Measurements from ENCODE around the gene ICE2.
A peak's percentile ranks its signal among the peaks of the same experiment; 100 is the strongest.

ICE2 gene

DNA sequence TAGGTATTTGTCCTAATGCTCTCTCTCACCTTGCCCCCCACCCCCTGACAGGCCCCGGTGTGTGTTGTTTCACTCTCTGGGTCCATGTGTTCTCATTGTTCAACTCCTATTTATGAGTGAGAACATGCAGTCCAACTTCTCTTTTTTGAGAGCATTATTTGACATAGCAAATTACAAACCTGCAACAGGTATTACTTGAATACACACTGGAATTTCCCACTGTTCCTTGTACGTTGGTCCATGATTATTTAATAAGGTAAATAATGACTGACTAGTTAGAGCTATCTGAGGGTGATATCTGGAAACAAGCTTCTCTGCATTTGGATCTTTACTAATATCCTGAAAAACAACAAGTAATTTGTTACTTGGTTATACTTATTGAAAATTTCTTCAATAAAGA lies 24.1 kb downstream of the ICE2 start:
- intact Hi-C loops (cut with DNase I): no loop called here
- no peak for DNase-seq

DNA sequence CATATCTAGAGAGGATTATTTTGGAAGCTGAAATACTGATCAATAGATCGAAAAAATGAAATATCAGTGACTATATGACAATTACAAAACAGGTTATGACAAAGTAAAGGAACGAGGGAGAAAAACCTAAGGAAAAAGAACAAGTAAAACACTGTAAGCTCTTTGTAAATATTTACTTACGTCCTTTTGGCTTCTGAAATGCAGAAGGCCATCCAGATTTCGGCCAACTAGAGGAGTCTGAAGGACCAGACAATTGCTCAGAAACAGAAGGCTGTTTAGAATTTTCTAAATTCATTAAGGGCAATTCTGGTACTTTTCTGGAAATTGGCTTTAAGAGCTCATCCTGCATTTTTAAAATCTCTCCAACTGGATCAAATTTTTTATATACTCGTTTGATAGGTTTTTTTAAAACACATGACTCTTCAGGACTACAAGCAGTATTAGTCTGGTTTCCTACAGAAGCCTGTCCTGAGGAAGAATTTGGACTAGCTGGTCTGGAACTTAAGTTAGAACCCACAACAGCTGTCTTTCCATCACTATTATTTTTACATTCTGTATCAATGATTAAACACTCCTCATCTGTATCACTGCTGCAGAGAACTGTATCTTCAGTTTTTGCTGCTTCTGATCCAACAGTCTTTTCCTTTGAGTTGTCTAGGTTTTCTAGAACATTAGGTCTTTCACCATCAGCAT lies 30.1 kb downstream of the ICE2 start:
- intact Hi-C loops (cut with DNase I): no loop called here
- DNase-seq: no peak

DNA sequence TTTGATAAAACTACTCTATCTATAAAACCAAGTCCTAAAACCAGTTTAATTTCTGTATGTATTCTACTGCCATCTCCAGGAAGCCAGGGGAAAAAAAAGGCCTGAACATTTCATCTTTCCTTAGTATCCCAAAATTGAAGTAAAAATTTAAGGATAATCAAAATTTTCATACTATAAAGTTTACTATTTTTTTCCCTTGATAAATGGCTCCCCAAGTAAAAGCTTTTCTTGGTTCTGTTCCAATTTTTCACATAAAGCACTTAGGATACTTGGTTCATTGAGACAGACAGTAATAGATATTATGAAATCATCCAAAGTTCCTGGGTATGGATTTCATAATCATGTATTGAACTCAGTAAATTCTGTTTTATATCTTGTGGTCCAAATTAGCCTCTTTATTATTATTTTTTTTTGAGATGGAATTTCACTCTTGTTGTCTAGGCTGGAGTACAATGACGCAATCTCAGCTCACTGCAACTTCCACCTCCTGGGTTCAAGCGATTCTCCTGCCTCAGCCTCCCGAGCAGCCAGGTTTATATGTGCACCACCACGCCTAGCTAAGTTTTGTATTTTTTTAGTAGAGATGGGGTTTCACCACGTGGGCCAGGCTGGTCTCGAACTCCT lies 34.5 kb downstream of the ICE2 start:
- DNase-seq: peak in 1 of 10 donors; percentile 66
- intact Hi-C loops (cut with DNase I): loop anchor here (5.0 kb wide), 1 partner anchor 87 kb away; no protein-coding TSS in a partner anchor

DNA sequence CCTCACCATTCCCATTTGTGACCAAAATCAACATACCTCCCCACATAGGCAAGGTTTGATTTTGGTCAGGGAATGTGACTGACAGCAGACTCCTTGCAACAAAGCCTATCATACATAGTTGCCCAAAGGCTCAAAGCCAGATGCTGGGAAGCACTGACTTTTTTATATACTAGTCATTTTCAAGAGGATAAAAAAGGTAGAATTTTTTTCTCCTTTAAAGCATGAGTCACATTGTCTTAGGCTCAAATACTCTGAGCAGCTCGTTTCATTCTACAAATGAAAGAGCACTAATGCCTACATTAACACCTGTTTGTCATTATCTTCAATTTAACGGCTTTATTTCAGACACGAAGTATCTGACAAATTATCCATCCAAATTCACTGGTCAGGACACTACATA lies 36.2 kb downstream of the ICE2 start:
- no peak for DNase-seq
- intact Hi-C loops (cut with DNase I): loop anchor here (5.0 kb wide), 1 partner anchor 85 kb away; no protein-coding TSS in a partner anchor

DNA sequence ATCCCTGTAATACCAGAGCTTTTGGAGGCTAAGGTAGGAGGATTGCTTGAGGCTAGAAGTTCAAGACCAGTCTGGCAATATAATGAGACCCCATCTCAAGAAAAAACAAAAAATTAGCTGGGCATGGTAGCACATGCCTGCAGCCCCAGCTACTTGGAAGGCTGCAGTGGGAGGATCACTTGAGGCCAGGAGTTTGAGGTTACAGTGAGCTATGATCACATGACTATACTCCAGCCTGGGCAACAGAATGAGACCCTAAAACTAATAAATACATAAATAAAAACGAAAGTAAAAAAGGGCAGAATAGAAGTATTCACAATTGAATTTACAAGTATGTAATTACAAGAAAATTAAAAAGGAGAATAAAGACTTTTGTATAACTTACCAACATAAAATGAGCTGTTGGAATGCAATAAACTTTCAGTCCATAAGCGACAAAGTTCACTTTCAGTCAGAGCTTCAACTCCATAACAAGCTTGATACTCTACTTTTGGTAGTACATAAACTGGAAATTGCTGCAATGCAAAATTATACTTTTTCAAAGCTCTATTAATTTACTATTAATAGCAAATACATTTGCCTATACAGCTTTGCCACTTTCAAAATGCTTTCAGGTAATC lies 36.8 kb downstream of the ICE2 start:
- no peak for DNase-seq
- intact Hi-C loops (cut with DNase I): loop anchor here (5.0 kb wide), 1 partner anchor 85 kb away; no protein-coding TSS in a partner anchor

DNA sequence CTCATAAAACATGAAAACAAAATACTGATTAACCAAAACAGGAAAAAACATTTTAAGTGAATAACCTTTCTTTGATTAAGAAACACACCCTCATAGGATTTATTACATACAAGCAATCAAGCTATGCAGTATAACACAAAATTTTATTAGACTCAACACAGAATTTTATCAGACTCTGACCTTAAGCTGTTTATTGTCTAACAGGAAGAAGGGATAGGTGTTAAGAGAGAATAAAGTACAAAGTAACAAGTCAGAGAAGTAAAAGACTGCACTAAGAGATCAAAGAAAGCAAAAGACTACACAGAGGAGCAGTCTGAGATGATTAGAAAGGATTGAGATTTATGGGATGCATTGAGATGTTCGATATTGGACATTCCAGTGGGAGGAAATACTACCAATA lies 37.6 kb downstream of the ICE2 start:
- intact Hi-C loops (cut with DNase I): loop anchor here (5.0 kb wide), 1 partner anchor 84 kb away; no protein-coding TSS in a partner anchor
- no peak for DNase-seq

DNA sequence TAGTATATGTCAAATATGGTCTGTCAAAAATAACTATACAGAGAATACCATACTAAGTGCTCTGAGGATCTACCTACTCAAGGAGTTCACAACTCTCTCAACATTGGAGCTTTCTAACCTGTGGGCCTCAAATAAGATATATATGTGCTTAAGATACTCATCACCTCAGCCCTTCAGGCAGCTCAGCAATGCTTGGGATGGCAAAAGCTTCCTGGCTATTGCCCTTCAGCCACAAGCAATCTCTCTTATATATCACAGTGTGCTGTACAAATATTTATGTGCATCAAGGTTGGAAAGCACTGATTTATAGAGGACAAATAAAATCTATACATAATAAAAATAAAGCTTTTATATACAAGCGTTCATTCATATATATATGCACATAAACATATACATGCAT lies 40.3 kb downstream of the ICE2 start:
- no peak for DNase-seq
- intact Hi-C loops (cut with DNase I): no loop called here

DNA sequence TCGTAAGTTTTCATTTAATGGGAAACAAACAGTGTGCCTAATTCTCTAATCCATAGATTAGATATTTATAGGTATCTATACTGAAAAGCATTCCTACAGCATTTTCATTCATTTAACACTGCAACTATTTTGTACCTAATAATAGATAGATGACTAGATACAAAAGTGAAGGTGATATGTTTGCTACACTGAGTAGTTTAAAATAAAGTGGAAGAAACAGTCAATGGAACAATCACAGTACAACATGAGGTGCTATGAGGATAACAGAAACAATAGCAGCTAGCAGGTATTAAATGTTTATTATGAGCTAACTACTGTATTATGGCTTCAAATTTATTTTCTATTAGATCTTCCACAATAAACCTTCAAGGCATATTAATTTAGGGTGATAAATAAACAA lies 50.0 kb downstream of the ICE2 start:
- no peak for DNase-seq
- intact Hi-C loops (cut with DNase I): no loop called here

DNA sequence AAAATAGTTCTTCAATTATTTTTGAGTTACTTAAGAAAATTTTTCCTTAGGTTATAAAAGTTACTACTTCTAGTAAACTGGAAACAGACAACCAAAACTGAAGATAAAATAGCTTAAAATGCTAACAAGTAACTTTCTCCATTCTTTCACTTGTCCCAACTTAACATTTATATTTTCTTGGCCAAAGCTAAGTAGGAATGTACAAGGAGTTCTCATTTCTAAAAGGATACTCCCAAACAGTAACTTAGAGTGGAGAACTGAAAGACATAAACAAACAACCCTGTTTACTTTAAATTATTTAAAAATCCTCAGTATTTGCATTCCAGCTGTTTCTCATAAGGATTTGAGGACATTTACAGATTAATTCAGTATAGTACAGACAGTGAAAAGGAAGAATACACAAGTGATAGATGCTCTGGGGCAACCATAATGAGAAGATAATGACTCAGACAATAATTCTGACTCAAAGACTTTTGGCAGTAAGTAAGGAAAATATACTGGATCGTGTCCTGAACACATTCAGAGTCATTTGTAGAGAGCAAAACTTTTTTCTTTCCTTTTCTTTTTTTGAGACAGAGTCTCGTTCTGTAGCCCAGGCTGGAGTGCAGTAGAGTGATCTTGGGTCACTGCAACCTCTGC lies 52.0 kb downstream of the ICE2 start:
- intact Hi-C loops (cut with DNase I): no loop called here
- no peak for DNase-seq

DNA sequence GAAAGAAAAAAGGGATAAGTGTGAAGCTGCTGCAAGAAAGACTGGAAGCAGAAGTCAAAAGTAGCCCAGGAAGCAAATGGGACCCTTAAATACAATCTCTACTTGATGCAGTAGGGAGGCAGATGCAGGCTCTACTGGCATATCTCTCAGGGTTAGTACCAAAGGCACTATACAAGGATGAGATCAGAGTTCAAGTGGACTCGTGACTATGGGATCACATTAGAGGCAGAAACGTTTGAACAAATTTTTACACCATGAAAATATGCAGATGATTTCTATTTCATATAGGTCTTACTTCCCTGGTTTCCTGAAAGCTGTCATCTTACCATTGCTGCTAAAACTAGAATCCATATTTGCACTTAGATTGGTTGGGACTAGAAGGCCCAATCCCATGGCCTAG lies 53.5 kb downstream of the ICE2 start:
- intact Hi-C loops (cut with DNase I): no loop called here
- no peak for DNase-seq

DNA sequence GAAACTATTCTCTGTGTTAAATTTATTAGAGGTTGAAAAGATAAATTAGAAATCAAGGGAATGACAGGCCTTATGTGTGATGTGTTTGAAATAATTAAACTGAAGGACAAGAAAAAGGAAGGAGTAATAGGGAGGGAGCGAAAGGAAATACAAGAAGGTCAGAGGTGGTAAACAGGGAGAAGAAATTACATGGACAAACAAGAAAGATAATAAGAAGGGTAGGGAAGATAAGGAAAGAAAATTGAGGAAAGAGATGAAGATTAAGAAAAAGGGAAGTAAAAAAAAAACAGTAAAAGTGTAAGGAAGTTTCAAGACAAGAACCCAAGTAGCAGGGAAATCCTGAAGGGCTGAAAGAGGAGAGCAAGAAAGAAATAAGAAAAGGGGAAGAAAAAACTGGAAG lies 54.9 kb downstream of the ICE2 start:
- intact Hi-C loops (cut with DNase I): no loop called here

DNA sequence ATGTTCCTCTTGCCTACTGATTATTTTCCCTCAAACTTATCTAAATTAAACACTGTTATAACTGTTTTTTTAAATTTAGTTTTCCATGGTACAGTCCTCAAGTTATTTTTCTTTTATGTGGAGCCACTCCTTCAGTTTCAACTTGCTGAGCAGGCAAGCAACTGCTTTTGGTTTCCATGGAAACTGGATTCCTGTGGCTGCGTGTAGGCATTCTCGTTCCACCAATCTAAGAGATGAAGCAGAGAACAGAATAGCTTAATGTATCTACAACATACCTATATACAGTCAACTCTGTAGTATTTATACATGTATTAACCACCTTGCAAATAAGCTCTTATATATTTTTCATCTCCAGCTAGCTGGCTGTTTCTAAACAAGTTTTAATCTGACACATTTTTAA lies 55.4 kb downstream of the ICE2 start:
- intact Hi-C loops (cut with DNase I): no loop called here
- peak in 2 of 10 donors; percentile 10 to 22 for DNase-seq

More for the DNA sequence above, 54.9 kb downstream of the ICE2 start:
- no peak for DNase-seq

DNA sequence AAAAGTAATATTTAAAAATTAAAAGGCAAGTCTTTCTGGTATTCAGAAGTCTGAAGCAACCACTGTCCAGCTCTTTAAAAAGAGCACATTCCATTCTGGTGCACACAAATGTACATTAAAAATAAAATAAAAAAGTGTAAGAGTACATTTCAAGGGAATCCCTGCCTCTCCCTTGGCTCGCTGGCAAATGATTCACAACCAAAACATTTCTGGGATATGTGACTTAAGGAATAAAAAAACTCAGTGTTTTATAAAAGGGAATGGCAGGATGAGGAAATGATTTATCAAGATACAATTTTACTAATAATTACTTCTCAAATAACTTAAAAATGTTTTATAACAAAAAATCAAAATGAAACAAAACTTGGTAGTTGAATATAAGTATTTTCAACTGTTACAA lies 57.4 kb downstream of the ICE2 start:
- no peak for DNase-seq
- intact Hi-C loops (cut with DNase I): no loop called here

DNA sequence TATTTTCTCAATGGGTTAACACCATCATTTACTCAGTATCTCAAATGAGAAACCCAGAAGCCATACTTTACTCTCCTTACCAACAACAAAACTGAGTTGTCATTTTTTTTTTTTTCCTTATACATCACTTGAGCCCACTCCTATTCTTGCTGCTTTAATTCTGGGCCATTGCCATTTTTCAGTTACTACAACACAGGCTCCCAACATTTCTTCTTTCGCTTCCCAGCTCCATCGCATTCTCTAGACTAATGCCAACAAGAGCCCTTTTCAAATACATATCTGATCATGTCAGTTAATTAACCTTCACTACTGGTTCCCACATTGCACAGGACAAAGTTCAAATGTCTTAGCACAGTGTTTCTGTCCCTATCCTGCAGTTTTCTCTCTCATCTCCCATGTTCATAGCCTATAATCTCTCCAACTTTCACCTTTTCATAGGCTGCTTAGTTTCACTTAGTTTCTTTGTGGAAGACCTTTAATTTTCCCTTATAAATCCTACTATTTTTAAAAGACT lies 58.7 kb downstream of the ICE2 start:
- DNase-seq: no peak
- intact Hi-C loops (cut with DNase I): no loop called here

DNA sequence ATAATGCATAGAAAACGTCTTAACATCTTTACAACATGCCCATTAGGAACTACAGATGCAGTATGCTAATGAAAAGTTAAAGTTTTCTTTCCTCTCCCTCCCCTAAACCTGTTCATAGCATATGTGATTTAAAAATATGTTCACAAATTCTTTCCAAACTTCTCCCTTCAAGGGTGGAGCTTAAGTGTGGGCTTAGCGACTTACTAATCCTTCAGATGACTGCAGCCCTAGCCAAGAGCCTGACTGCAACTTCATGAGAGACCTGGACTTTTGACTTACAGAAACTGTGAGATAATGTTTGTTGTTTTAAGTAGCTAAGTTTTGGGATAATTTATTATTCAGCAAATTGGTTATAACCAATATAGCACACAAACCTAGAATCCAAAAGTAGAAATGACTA lies 59.2 kb downstream of the ICE2 start:
- DNase-seq: no peak
- intact Hi-C loops (cut with DNase I): no loop called here

DNA sequence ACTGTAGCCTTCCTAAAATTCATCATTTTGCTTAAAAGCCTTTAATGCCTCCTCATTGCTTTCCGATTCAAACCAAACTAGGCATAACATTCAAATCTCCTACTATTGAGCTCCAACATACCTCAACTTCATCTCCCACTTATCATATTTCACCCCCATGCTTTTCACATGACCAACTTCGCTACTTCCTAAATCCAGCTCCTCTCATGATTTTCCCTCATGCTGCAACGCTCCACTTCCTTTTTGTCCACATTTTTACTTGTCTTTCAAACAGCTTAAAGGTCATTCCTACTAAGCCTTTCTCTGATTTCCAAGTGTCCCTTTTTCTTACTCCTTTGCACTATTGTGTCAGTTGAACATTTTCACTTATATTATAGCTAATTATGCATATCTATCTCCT lies 60.8 kb downstream of the ICE2 start:
- intact Hi-C loops (cut with DNase I): no loop called here
- no peak for DNase-seq

DNA sequence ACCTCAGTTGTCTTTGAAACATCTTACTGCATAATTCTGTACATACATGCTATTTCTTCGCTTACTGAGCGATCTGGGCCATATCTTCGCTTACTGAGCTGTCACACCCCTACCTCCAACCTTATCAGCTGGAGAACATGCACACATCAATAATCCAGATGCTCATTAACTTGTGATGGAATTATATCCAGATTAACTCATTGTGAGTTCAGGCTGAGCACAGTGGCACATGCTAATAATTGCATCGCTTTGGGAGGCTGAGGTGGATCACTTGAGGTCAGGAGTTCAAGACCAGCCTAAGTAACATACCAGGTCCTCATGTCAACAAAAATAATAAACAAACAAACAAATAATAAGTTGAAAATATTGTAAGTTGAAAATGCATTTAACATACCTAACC lies 61.8 kb downstream of the ICE2 start:
- intact Hi-C loops (cut with DNase I): no loop called here

DNA sequence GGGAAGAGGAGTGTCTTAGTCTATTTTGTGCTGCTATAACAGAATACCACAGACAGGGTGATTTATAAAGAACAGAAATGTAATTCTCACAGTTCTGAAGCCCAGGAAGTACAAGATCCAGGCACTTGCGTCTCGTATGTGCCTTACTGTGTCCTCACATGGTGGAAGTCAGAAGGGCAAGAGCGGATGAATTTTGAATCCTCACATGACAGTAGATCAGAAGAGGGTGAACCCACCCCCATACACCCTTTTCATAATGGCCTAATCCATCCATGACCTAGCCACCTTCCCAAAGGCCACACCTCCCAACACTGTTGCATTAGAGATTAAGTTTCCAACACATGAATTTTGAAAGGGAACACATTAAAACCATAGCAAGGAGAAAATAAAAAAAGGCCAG lies 62.5 kb downstream of the ICE2 start:
- intact Hi-C loops (cut with DNase I): no loop called here
- DNase-seq: no peak

More for the DNA sequence above, 61.8 kb downstream of the ICE2 start:
- DNase-seq: no peak

DNA sequence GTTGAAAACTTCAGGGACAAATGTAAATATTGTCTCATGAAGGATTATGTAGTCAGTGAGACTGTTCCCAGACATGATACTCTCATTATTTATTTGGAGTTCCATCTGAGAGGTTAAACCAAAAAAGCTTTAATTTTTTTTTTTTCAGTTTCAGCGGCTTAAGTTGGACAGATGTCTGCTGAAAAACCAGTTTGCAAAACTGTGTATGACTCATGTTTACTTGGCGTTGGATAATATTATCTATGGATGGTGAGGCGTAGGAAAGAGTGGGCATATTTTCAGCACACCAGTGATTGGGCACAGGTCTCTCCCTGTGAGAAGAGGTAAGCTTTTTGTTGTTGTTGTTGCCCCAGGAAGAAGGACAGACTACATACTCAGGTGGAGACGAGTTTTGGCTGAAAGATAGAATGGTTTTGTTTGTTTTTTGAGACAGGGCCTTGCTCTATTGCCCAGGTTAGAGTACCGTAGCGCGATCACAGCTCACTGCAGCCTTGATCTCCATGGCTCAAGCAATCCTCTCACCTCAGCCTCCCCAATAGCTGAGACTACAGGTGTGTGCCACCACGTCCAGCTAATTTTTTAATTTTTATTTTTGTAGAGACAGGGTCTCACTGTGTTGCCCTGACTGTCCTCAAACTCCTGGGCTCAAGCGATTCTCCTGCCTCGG lies 64.8 kb downstream of the ICE2 start:
- peak in 1 of 10 donors; percentile 33 for DNase-seq
- intact Hi-C loops (cut with DNase I): no loop called here

DNA sequence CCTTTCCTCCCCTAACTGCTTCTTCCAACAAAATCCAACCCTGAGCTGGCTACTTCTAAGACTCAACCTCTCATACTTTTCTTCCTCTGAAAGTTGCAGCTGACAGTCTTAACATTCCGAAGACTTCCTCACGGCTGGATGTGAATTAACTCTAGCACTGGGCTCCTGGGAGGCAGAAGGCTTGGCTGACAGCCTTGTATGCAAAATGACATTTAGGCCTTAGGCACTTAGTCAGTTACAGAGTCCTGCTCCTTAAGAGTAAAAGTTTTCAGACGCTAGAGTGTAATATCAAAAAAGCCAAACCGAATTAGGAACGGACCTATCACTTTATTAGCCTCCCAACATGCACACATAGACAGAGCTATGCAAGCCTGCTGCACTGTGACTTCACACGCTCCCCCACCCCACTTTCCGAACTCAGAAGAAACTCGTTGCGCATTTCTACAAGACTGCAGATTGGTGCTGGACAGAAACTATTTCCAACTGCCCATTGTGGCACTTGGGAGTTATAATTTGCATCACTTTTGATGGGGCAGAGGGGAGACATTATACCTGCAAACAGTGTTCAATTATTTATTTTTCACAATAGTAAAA lies 65.6 kb downstream of the ICE2 start:
- DNase-seq: no peak
- intact Hi-C loops (cut with DNase I): no loop called here
